ENCODE data around the gene ENPP6. TPM values are rescaled to one million over a fixed set of nuclear protein-coding genes. Genes with fewer than 3 reads are reported as not detected.

Gene ENPP6
- total and polyA plus RNA-seq, 2 of the 13 experiments (the other 11 are each of a cell fraction or from before 2014, with no cell fraction given), result not detected

GRCh38 chr4:184099535-184099966 is 118.1 kb downstream of the ENPP6 start:
- no TSS peak for BruUV-seq (replicated peaks)
- in situ Hi-C loops (cut with HindIII; ENCODE audit: extremely low pct_ligation_motif_present, low pct_unique_long_range_greater_than_20kb), result no loop called here

More at GRCh38 chr4:184099535-184099966, 118.1 kb downstream of the ENPP6 start:
- Histone ChIP-seq H4K20me1 (ENCODE audit: insufficient read depth, low read length) (no peaks in the 10 kb centered on the region), H3K27ac (ENCODE audit: extremely low read length, insufficient read depth, low read length) (no peak overlapping the region), H3K27me3 (ENCODE audit: control insufficient read depth in 1 of 2, insufficient read depth in 2 of 2, low read length in 2 of 2) (peaks cover 0 to 3% of the 10 kb centered on the region in 2 experiments; a peak in 1 of 5 replicates), H3K4me3 (replicated peaks in 1 of 3; ENCODE audit: insufficient read depth in 1 of 3, low read depth in 2 of 3, low read length in 3 of 3) (no peak overlapping the region), H3K9ac (ENCODE audit: insufficient read depth, low read depth, low read length) (no peak overlapping the region), H2AFZ (ENCODE audit: low read length) (no peak overlapping the region), H3K36me3 (replicated peaks in 1 of 2; ENCODE audit: control insufficient read depth in 1 of 2, insufficient read depth in 2 of 2, low read length in 2 of 2) (no peaks in the 10 kb centered on the region), H3K9me3 (ENCODE audit: low read length) (no peaks in the 10 kb centered on the region), H3K79me2 (ENCODE audit: insufficient read depth, low read length) (no peaks in the 10 kb centered on the region), H3K4me2 (ENCODE audit: low read depth, low read length) (no peak overlapping the region), H3K4me1 (ENCODE audit: insufficient read depth, low read length) (peaks cover 33% of the 10 kb centered on the region)
- intact Hi-C loops (cut with micrococcal nuclease; ENCODE audit: unreplicated experiment), result no loop called here
- WGBS (ENCODE audit: low lambda C conversion rate), result 69% methylated on average over 10 of the region's 10 CpGs
- POLR2A ChIA-PET, result no interaction called here
- CTCF ChIA-PET (ENCODE audit: low intra/inter-chr PET ratio, low total read pairs), result no interaction called here
- ATAC-seq (no peak), FAIRE-seq (no peak), DNase-seq (ENCODE audit: low spot score) (no peak)
- TF ChIP-seq MAFF (IDR thresholded peaks at IDR 0.05; ENCODE audit: low read depth, low read length) (peak; percentile 12; the same call in 1 of the 2 replicates), TFAP4 (IDR thresholded peaks at IDR 0.05; ENCODE audit: borderline replicate concordance, low read depth) (no peak), MAFK (conservative IDR thresholded peaks at IDR 0.05 in 1 of 2, IDR thresholded peaks at IDR 0.05 in 1 of 2; ENCODE audit: low read length in 2 of 2) (peak; percentile 22 to 55; a peak in 2 of 4 replicates), ZNF407 (CRISPR knock-in tag; IDR thresholded peaks at IDR 0.05; ENCODE audit: not compliant biosample characterization) (no peak)

Measured in HepG2 (cell line).